Urinary bladder (tissue), 4 donors: Measurements from ENCODE around the gene TBC1D24. TPM values are rescaled to one million over a fixed set of nuclear protein-coding genes. Genes with fewer than 3 reads are reported as not detected.

Experiments
- DNase-seq: peaks from one replicate; pipeline ENCODE4 v3.0.0-alpha.2; 2015; ENCODE audit errors: extremely low spot score
- H3K27ac ChIP-seq: one replicate; pipeline ENCODE4 v1.5.1; 2013; ENCODE audit warnings: low read depth, mild to moderate bottlenecking, moderate library complexity
- H3K36me3 ChIP-seq: one replicate; pipeline ENCODE4 v1.6.1; 2013; ENCODE audit warnings: mild to moderate bottlenecking, moderate library complexity; ENCODE audit not compliant: insufficient read depth
- H3K4me1 ChIP-seq: one replicate; pipeline ENCODE4 v1.6.1; 2013; ENCODE audit warnings: mild to moderate bottlenecking, moderate library complexity; ENCODE audit not compliant: insufficient read depth
- H3K4me3 ChIP-seq: one replicate; pipeline ENCODE4 v1.5.1; 2013; ENCODE audit warnings: low read depth, low read length
- WGBS: extraction: QIAGEN DNeasy Blood & Tissue Kit; methylation state at CpG from one replicate; pipeline ENCODE4 v1.1.7; 2013; 5-methylcytosine and 5-hydroxymethylcytosine counted together
- polyA plus RNA-seq: library from polyadenylated mRNA; stranded (reverse); fragments of 200-250 nt; gene quantifications from one replicate; pipeline ENCODE4 v1.2.3, GENCODE V29; 2013
- total RNA-seq: library from RNA; depleted of rRNA; stranded (reverse); fragments of >200 nt; gene quantifications from one replicate; pipeline ENCODE4 v1.2.3, GENCODE V29; 2014
- donor health status: healthy with polysubstance abuse.
- donor health status: healthy.

Gene TBC1D24
- total and polyA plus RNA-seq, 2 donors, result 5.8 to 11.2 TPM

- Histone ChIP-seq H3K27ac (no peak overlapping the region), H3K36me3 (no peaks in the 10 kb centered on the region), H3K4me1 (no peaks in the 10 kb centered on the region), H3K4me3 (no peak overlapping the region)
- DNase-seq, result no peak
- WGBS, result 69% methylated on average over 29 of the region's 29 CpGs
Observed at GRCh38 chr16:2486645-2487516, 12.0 kb downstream of the TBC1D24 start.

- DNase-seq, result no peak
- Histone ChIP-seq H3K4me3 (no peak overlapping the region), H3K27ac (no peak overlapping the region), H3K4me1 (no peaks in the 10 kb centered on the region), H3K36me3 (no peaks in the 10 kb centered on the region)
- 74% methylated on average over 8 of the region's 8 CpGs for WGBS
Observed at GRCh38 chr16:2487517-2487842, 12.6 kb downstream of the TBC1D24 start.

GRCh38 chr16:2487903-2488531, 13.1 kb downstream of the TBC1D24 start:
- Histone ChIP-seq H3K27ac (no peak overlapping the region), H3K4me3 (no peak overlapping the region), H3K4me1 (no peaks in the 10 kb centered on the region), H3K36me3 (no peaks in the 10 kb centered on the region)
- WGBS, result 78% methylated on average over 15 of the region's 15 CpGs
- DNase-seq, result no peak

GRCh38 chr16:2489581-2489980, 14.7 kb downstream of the TBC1D24 start:
- Histone ChIP-seq H3K4me3 (no peak overlapping the region), H3K27ac (no peak overlapping the region), H3K4me1 (no peaks in the 10 kb centered on the region), H3K36me3 (no peaks in the 10 kb centered on the region)
- no peak for DNase-seq
- WGBS, result 94% methylated on average over 16 of the region's 16 CpGs

- no peak for DNase-seq
- H3K4me3 ChIP-seq, result no peak overlapping the region
- H3K27ac ChIP-seq, result no peak overlapping the region
- 89% methylated on average over 23 of the region's 23 CpGs for WGBS
- H3K36me3 ChIP-seq, result no peaks in the 10 kb centered on the region
- H3K4me1 ChIP-seq, result no peaks in the 10 kb centered on the region
Observed at GRCh38 chr16:2490190-2491105, 15.5 kb downstream of the TBC1D24 start.

GRCh38 chr16:2492292-2492691, 17.4 kb downstream of the TBC1D24 start:
- Histone ChIP-seq H3K4me3 (no peak overlapping the region), H3K27ac (no peak overlapping the region), H3K4me1 (no peaks in the 10 kb centered on the region), H3K36me3 (peaks cover 2% of the 10 kb centered on the region)
- DNase-seq, result no peak
- WGBS, result 88% methylated on average over 13 of the region's 13 CpGs

- no peaks in the 10 kb centered on the region for H3K4me1 ChIP-seq
Observed at GRCh38 chr16:2493605-2494004, 18.7 kb downstream of the TBC1D24 start.

GRCh38 chr16:2494616-2495015, 19.7 kb downstream of the TBC1D24 start:
- DNase-seq, result no peak
- Histone ChIP-seq H3K4me3 (no peak overlapping the region), H3K27ac (no peak overlapping the region), H3K4me1 (no peaks in the 10 kb centered on the region), H3K36me3 (peaks cover 2% of the 10 kb centered on the region)
- 86% methylated on average over 5 of the region's 5 CpGs for WGBS

More at GRCh38 chr16:2493605-2494004, 18.7 kb downstream of the TBC1D24 start:
- 93% methylated on average over 6 of the region's 6 CpGs for WGBS
- Histone ChIP-seq H3K36me3 (peaks cover 2% of the 10 kb centered on the region), H3K27ac (no peak overlapping the region), H3K4me3 (no peak overlapping the region)
- DNase-seq, result no peak

GRCh38 chr16:2495041-2495440, 20.1 kb downstream of the TBC1D24 start:
- Histone ChIP-seq H3K4me1 (no peaks in the 10 kb centered on the region), H3K27ac (no peak overlapping the region), H3K4me3 (no peak overlapping the region), H3K36me3 (peaks cover 2% of the 10 kb centered on the region)
- 94% methylated on average over 5 of the region's 5 CpGs for WGBS
- no peak for DNase-seq

GRCh38 chr16:2496223-2497115, 21.5 kb downstream of the TBC1D24 start:
- 95% methylated on average over 62 of the region's 62 CpGs for WGBS
- Histone ChIP-seq H3K36me3 (peaks cover 2% of the 10 kb centered on the region), H3K4me1 (no peaks in the 10 kb centered on the region), H3K27ac (no peak overlapping the region), H3K4me3 (no peak overlapping the region)
- DNase-seq, result no peak

- no peak for DNase-seq
- peaks cover 2% of the 10 kb centered on the region for H3K36me3 ChIP-seq
- 55% methylated on average over 21 of the region's 21 CpGs for WGBS
- no peaks in the 10 kb centered on the region for H3K4me1 ChIP-seq
- H3K4me3 ChIP-seq, result no peak overlapping the region
- H3K27ac ChIP-seq, result no peak overlapping the region
Observed at GRCh38 chr16:2497116-2497630, 22.2 kb downstream of the TBC1D24 start.

- Histone ChIP-seq H3K36me3 (peaks cover 2% of the 10 kb centered on the region), H3K4me3 (no peak overlapping the region), H3K4me1 (no peaks in the 10 kb centered on the region), H3K27ac (no peak overlapping the region)
- DNase-seq, result no peak
- 79% methylated on average over 26 of the region's 26 CpGs for WGBS
Observed at GRCh38 chr16:2497695-2498484, 23.0 kb downstream of the TBC1D24 start.
